CD8-positive, alpha-beta memory T cell (primary cell): Measurements from ENCODE around the gene TAOK1. TPM values are rescaled to one million over a fixed set of nuclear protein-coding genes. Genes with fewer than 3 reads are reported as not detected.
"Not testable (repeated sequence)": the region's sequence is repeated elsewhere in the genome, so short reads cannot be mapped to it uniquely, and the experiment has no call there.

Source experiments
- CTCF ChIA-PET: fragments of 350-600 bp; sonication (Branson Sonifier 250); formaldehyde crosslinking; loops from one replicate; lab custom pipeline; 2021; ENCODE audit warnings: antibody characterized with exemption; lab: Charles Lee
- POLR2A ChIA-PET: fragments of 350-600 bp; sonication (Branson Sonifier 250); formaldehyde crosslinking; loops from one replicate; lab custom pipeline; 2021; ENCODE audit warnings: antibody characterized with exemption; lab: Charles Lee
- DNase-seq, 5 donors: peaks; one replicate each; pipeline versions ENCODE4 v3.0.0 to v3.0.0-alpha.2; 2020 to 2022; ENCODE audit warnings: mixed read lengths in 1 of 5
- H3K27ac ChIP-seq: one replicate; pipeline ENCODE4 v1.7.0; 2013; ENCODE audit warnings: low read depth, mild to moderate bottlenecking, low read length, moderate library complexity
- H3K27me3 ChIP-seq: 2 replicates; pipeline ENCODE4 v1.7.0; 2013; ENCODE audit warnings: low read length, mild to moderate bottlenecking; ENCODE audit not compliant: insufficient read depth, poor library complexity, severe bottlenecking
- H3K36me3 ChIP-seq: 2 replicates; pipeline ENCODE4 v1.7.0; 2013; ENCODE audit warnings: mild to moderate bottlenecking, low read length, moderate library complexity; ENCODE audit not compliant: insufficient read depth
- H3K4me1 ChIP-seq: 2 replicates; pipeline ENCODE4 v1.7.0; 2013; ENCODE audit warnings: mild to moderate bottlenecking, low read length, moderate library complexity; ENCODE audit not compliant: insufficient read depth
- H3K4me3 ChIP-seq: 2 replicates; pipeline ENCODE4 v1.7.0; 2013; ENCODE audit warnings: mild to moderate bottlenecking, low read length
- H3K9me3 ChIP-seq: 2 replicates; pipeline ENCODE4 v1.7.0; 2013; ENCODE audit warnings: mild to moderate bottlenecking, low read length
- H3K27ac Mint-ChIP-seq, 8 donors: one replicate each; pipeline ENCODE4 v1.8.0; 2020 to 2021; ENCODE audit warnings: mixed read lengths in 8 of 8, mild to moderate bottlenecking in 6 of 8, inconsistent platforms in 3 of 8, moderate library complexity in 3 of 8
- H3K27me3 Mint-ChIP-seq, 2 donors: one replicate each; pipeline ENCODE4 v1.8.0; 2020 to 2021; ENCODE audit warnings: mixed read lengths in 2 of 2, mild to moderate bottlenecking in 1 of 2, moderate library complexity in 1 of 2
- H3K36me3 Mint-ChIP-seq, 3 donors: one replicate each; pipeline ENCODE4 v1.8.0; 2020 to 2021; ENCODE audit warnings: mixed read lengths in 3 of 3, inconsistent platforms in 1 of 3, mild to moderate bottlenecking in 1 of 3
- H3K4me1 Mint-ChIP-seq, 3 donors: one replicate each; pipeline ENCODE4 v1.8.0; 2020 to 2021; ENCODE audit warnings: mixed read lengths in 3 of 3, inconsistent platforms in 1 of 3, mild to moderate bottlenecking in 1 of 3
- H3K4me3 Mint-ChIP-seq, 7 donors: one replicate each; pipeline ENCODE4 v1.8.0; 2020 to 2021; ENCODE audit warnings: mixed read lengths in 7 of 7, mild to moderate bottlenecking in 6 of 7, moderate library complexity in 4 of 7, inconsistent platforms in 2 of 7
- H3K9me3 Mint-ChIP-seq, 5 donors: one replicate each; pipeline ENCODE4 v1.8.0; 2020 to 2022; ENCODE audit warnings: mixed read lengths in 5 of 5, mild to moderate bottlenecking in 3 of 5, moderate library complexity in 2 of 5, inconsistent platforms in 1 of 5
- polyA plus RNA-seq: library from polyadenylated mRNA; unstranded; fragments of 300-500 nt; fragmentation: Illumina TruSeq; gene quantifications from one replicate; pipeline ENCODE4 v1.2.3, GENCODE V29; 2021
- total RNA-seq, 2 experiments: library from RNA; stranded (reverse); gene quantifications; one replicate each; pipeline ENCODE4 v1.2.3, GENCODE V29; 2021

Gene TAOK1
- total and polyA plus RNA-seq, 3 experiments from 2014 or later, result 3.8 to 42.1 (median 41.9) TPM

GRCh38 chr17:29475891-29476290 is 85.7 kb downstream of the TAOK1 start:
- H3K9me3 ChIP-seq, result no peaks in the 10 kb centered on the region
- Mint-ChIP-seq H3K4me3 (no peak overlapping the region), H3K36me3 (peaks cover 7 to 51% (median 8%) of the 10 kb centered on the region in 3 donors), H3K27ac (peak overlapping the region in 1 of 8 donors; percentile 32), H3K4me1 (peaks cover 5 to 15% (median 8%) of the 10 kb centered on the region in 3 donors), H3K9me3 (no peaks in the 10 kb centered on the region), H3K27me3 (no peaks in the 10 kb centered on the region)
- CTCF ChIA-PET, result no interaction called here
- peaks cover 19% of the 10 kb centered on the region for H3K36me3 ChIP-seq
- H3K4me1 ChIP-seq, result no peaks in the 10 kb centered on the region
- POLR2A ChIA-PET, result no interaction called here
- H3K4me3 ChIP-seq, result no peak overlapping the region
- H3K27ac ChIP-seq, result no peak overlapping the region
- no peaks in the 10 kb centered on the region for H3K27me3 ChIP-seq
- no peak for DNase-seq

GRCh38 chr17:29480249-29480928 is 90.2 kb downstream of the TAOK1 start:
- H3K9me3 ChIP-seq, H3K27ac ChIP-seq, H3K4me3 ChIP-seq, POLR2A ChIA-PET, H3K27me3 ChIP-seq, H3K4me3 Mint-ChIP-seq, H3K27me3 Mint-ChIP-seq, H3K9me3 Mint-ChIP-seq, H3K36me3 ChIP-seq, H3K4me1 ChIP-seq, DNase-seq, CTCF ChIA-PET, H3K4me1 Mint-ChIP-seq: not testable (repeated sequence)
- Mint-ChIP-seq H3K27ac (peak overlapping the region in 1 of 8 donors; percentile 10), H3K36me3 (peaks cover 0 to 53% (median 4%) of the 10 kb centered on the region in 3 donors)

GRCh38 chr17:29483503-29483902 is 93.3 kb downstream of the TAOK1 start:
- H3K27me3 Mint-ChIP-seq, result no peaks in the 10 kb centered on the region
- H3K27ac Mint-ChIP-seq, result no peak overlapping the region
- DNase-seq, result no peak
- POLR2A ChIA-PET, result no interaction called here
- no peaks in the 10 kb centered on the region for H3K27me3 ChIP-seq
- no peak overlapping the region for H3K27ac ChIP-seq
- peaks cover 0 to 60% (median 2%) of the 10 kb centered on the region in 3 donors for H3K36me3 Mint-ChIP-seq
- no peak overlapping the region for H3K4me3 Mint-ChIP-seq
- H3K36me3 ChIP-seq, result peaks cover 10% of the 10 kb centered on the region
- no peak overlapping the region for H3K4me3 ChIP-seq
- peaks cover 0 to 3% (median 0%) of the 10 kb centered on the region in 3 donors for H3K4me1 Mint-ChIP-seq
- H3K9me3 ChIP-seq, result no peaks in the 10 kb centered on the region
- CTCF ChIA-PET, result no interaction called here
- H3K4me1 ChIP-seq, result no peaks in the 10 kb centered on the region
- no peaks in the 10 kb centered on the region for H3K9me3 Mint-ChIP-seq

- no peaks in the 10 kb centered on the region for H3K4me1 ChIP-seq
- Mint-ChIP-seq H3K9me3 (no peaks in the 10 kb centered on the region), H3K36me3 (peaks cover 0 to 72% (median 17%) of the 10 kb centered on the region in 3 donors), H3K27ac (no peak overlapping the region), H3K4me3 (no peak overlapping the region), H3K4me1 (peaks cover 0 to 4% (median 0%) of the 10 kb centered on the region in 3 donors), H3K27me3 (no peaks in the 10 kb centered on the region)
- ChIA-PET POLR2A (no interaction called here), CTCF (interaction anchor here (1.4 kb wide), 1 partner anchor 17 kb away, joined by 3 read pairs; no protein-coding TSS in a partner anchor)
- H3K4me3 ChIP-seq, result no peak overlapping the region
- H3K27me3 ChIP-seq, result no peaks in the 10 kb centered on the region
- DNase-seq, result no peak
- peaks cover 19% of the 10 kb centered on the region for H3K36me3 ChIP-seq
- H3K9me3 ChIP-seq, result no peaks in the 10 kb centered on the region
- H3K27ac ChIP-seq, result no peak overlapping the region
Observed at GRCh38 chr17:29495011-29495410, 104.8 kb downstream of the TAOK1 start.

- Histone ChIP-seq H3K36me3 (peaks cover 29% of the 10 kb centered on the region), H3K4me3 (no peak overlapping the region), H3K4me1 (no peaks in the 10 kb centered on the region), H3K27ac (no peak overlapping the region), H3K27me3 (no peaks in the 10 kb centered on the region), H3K9me3 (no peaks in the 10 kb centered on the region)
- no peak for DNase-seq
- H3K36me3 Mint-ChIP-seq, result peaks cover 0 to 77% (median 15%) of the 10 kb centered on the region in 3 donors
- ChIA-PET POLR2A (no interaction called here), CTCF (no interaction called here)
- no peaks in the 10 kb centered on the region for H3K27me3 Mint-ChIP-seq
- H3K27ac Mint-ChIP-seq, result no peak overlapping the region
- no peaks in the 10 kb centered on the region for H3K9me3 Mint-ChIP-seq
- no peaks in the 10 kb centered on the region for H3K4me1 Mint-ChIP-seq
- H3K4me3 Mint-ChIP-seq, result no peak overlapping the region
Observed at GRCh38 chr17:29504711-29505110, 114.5 kb downstream of the TAOK1 start.

- CTCF ChIA-PET, result no interaction called here
Observed at GRCh38 chr17:29505836-29506235, 115.7 kb downstream of the TAOK1 start.

GRCh38 chr17:29510953-29511352 is 120.8 kb downstream of the TAOK1 start:
- Histone ChIP-seq H3K27ac (no peak overlapping the region), H3K9me3 (no peaks in the 10 kb centered on the region), H3K4me1 (no peaks in the 10 kb centered on the region), H3K27me3 (no peaks in the 10 kb centered on the region), H3K36me3 (peaks cover 15% of the 10 kb centered on the region), H3K4me3 (no peak overlapping the region)
- ChIA-PET CTCF (no interaction called here), POLR2A (no interaction called here)
- H3K27ac Mint-ChIP-seq, result peak overlapping the region in 1 of 8 donors; percentile 75
- no peaks in the 10 kb centered on the region for H3K27me3 Mint-ChIP-seq
- peaks cover 0 to 2% (median 0%) of the 10 kb centered on the region in 3 donors for H3K4me1 Mint-ChIP-seq
- no peaks in the 10 kb centered on the region for H3K9me3 Mint-ChIP-seq
- H3K4me3 Mint-ChIP-seq, result no peak overlapping the region
- no peak for DNase-seq
- H3K36me3 Mint-ChIP-seq, result peaks cover 0 to 66% (median 12%) of the 10 kb centered on the region in 3 donors

More at GRCh38 chr17:29505836-29506235, 115.7 kb downstream of the TAOK1 start:
- no peak overlapping the region for H3K27ac ChIP-seq
- POLR2A ChIA-PET, result no interaction called here
- no peaks in the 10 kb centered on the region for H3K4me1 Mint-ChIP-seq
- H3K27ac Mint-ChIP-seq, result peak overlapping the region in 4 of 8 donors; percentile 17 to 69 (median 57)
- H3K4me1 ChIP-seq, result no peaks in the 10 kb centered on the region
- peaks cover 0 to 75% (median 18%) of the 10 kb centered on the region in 3 donors for H3K36me3 Mint-ChIP-seq
- no peaks in the 10 kb centered on the region for H3K27me3 Mint-ChIP-seq
- no peak overlapping the region for H3K4me3 ChIP-seq
- no peaks in the 10 kb centered on the region for H3K9me3 ChIP-seq
- DNase-seq, result no peak
- H3K27me3 ChIP-seq, result no peaks in the 10 kb centered on the region
- no peaks in the 10 kb centered on the region for H3K9me3 Mint-ChIP-seq
- no peak overlapping the region for H3K4me3 Mint-ChIP-seq
- H3K36me3 ChIP-seq, result peaks cover 26% of the 10 kb centered on the region

- peak overlapping the region in 2 of 8 donors; percentile 26 to 46 for H3K27ac Mint-ChIP-seq
- H3K27me3 ChIP-seq, result no peaks in the 10 kb centered on the region
- no peaks in the 10 kb centered on the region for H3K9me3 Mint-ChIP-seq
- H3K4me1 Mint-ChIP-seq, result peaks cover 0 to 2% (median 0%) of the 10 kb centered on the region in 3 donors
- no peaks in the 10 kb centered on the region for H3K27me3 Mint-ChIP-seq
- ChIA-PET CTCF (no interaction called here), POLR2A (interaction anchor here (0.6 kb wide), 1 partner anchor 108 kb away, joined by 3 read pairs; the partner anchor contains the start of gene CORO6)
- no peak for DNase-seq
- H3K9me3 ChIP-seq, result no peaks in the 10 kb centered on the region
- H3K36me3 Mint-ChIP-seq, result peaks cover 3 to 67% (median 15%) of the 10 kb centered on the region in 3 donors
- H3K36me3 ChIP-seq, result peaks cover 16% of the 10 kb centered on the region
- no peak overlapping the region for H3K4me3 ChIP-seq
- no peak overlapping the region for H3K27ac ChIP-seq
- H3K4me1 ChIP-seq, result no peaks in the 10 kb centered on the region
- no peak overlapping the region for H3K4me3 Mint-ChIP-seq
Observed at GRCh38 chr17:29514792-29515191, 124.6 kb downstream of the TAOK1 start.
